Uterus (tissue), 2 donors: ENCODE results near the gene BCAN.

Experiments
- CTCF ChIP-seq, 4 experiments: fragments of 200-600 bp in 2 of 4; fragments of 450-650 bp in 2 of 4; sonication (generic) in 2 of 4; IDR thresholded peaks; one replicate each; pipeline ENCODE4 v1.5.1; 2016 to 2019; ENCODE audit warnings: antibody characterized with exemption in 4 of 4, mild to moderate bottlenecking in 2 of 4, moderate library complexity in 1 of 4
- POLR2A ChIP-seq, 2 donors: fragments of 450-650 bp; IDR thresholded peaks; one replicate each; pipeline ENCODE4 v1.6.1; 2016; ENCODE audit warnings: antibody characterized with exemption in 2 of 2, mild to moderate bottlenecking in 1 of 2, moderate library complexity in 1 of 2

DNA sequence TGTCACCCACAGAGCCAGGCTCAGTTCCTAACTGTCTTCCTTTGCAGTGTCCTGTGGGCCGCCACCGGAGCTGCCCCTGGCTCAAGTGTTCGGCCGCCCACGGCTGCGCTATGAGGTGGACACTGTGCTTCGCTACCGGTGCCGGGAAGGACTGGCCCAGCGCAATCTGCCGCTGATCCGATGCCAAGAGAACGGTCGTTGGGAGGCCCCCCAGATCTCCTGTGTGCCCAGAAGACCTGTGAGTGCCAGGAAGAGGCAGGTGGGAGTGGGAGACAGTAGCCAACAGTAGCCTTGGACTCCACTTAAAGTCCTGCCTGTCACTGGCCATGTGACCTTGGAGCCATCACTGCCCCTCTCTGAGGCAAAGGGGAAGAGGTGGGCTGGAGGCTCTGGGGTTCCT lies 16.6 kb downstream of the BCAN start:
- TF ChIP-seq CTCF (IDR thresholded peaks at IDR 0.05) (no peak), POLR2A (IDR thresholded peaks at IDR 0.05) (no peak)
